ENCODE results near the gene MAGI2.
"Not testable (repeated sequence)": the region's sequence is repeated elsewhere in the genome, so short reads cannot be mapped to it uniquely, and the experiment has no call there.

The MAGI2 gene

GRCh38 chr7:79008786-79009185 lies 444.7 kb downstream of the MAGI2 start:
- DNase-seq (ENCODE audit: low spot score): no peak
- Mint-ChIP-seq H3K27ac (no peak overlapping the region), H3K9me3 (peaks cover 4% of the 10 kb centered on the region), H3K4me3 (no peak overlapping the region), H3K27me3 (ENCODE audit: low read depth) (no peaks in the 10 kb centered on the region), H3K36me3 (ENCODE audit: low read depth) (no peaks in the 10 kb centered on the region), H3K4me1 (ENCODE audit: low read depth) (no peaks in the 10 kb centered on the region)

- H3K36me3 Mint-ChIP-seq (ENCODE audit: low read depth): no peaks in the 10 kb centered on the region
- no peak for DNase-seq (ENCODE audit: low spot score)
- H3K27ac Mint-ChIP-seq: no peak overlapping the region
- no peaks in the 10 kb centered on the region for H3K4me1 Mint-ChIP-seq (ENCODE audit: low read depth)
- no peak overlapping the region for H3K4me3 Mint-ChIP-seq
- H3K9me3 Mint-ChIP-seq: no peaks in the 10 kb centered on the region
- no peaks in the 10 kb centered on the region for H3K27me3 Mint-ChIP-seq (ENCODE audit: low read depth)
Measured at GRCh38 chr7:78996013-78996412, 457.5 kb downstream of the MAGI2 start.

GRCh38 chr7:78993341-78993740 lies 460.1 kb downstream of the MAGI2 start:
- H3K9me3 Mint-ChIP-seq: peaks cover 8% of the 10 kb centered on the region
- no peaks in the 10 kb centered on the region for H3K27me3 Mint-ChIP-seq (ENCODE audit: low read depth)
- H3K4me3 Mint-ChIP-seq: no peak overlapping the region

GRCh38 chr7:78985509-78985908 lies 468.0 kb downstream of the MAGI2 start:
- H3K4me3 Mint-ChIP-seq: no peak overlapping the region
- peaks cover 13% of the 10 kb centered on the region for H3K9me3 Mint-ChIP-seq
- H3K4me1 Mint-ChIP-seq (ENCODE audit: low read depth): no peaks in the 10 kb centered on the region
- no peak for DNase-seq (ENCODE audit: low spot score)
- no peak overlapping the region for H3K27ac Mint-ChIP-seq
- H3K36me3 Mint-ChIP-seq (ENCODE audit: low read depth): no peaks in the 10 kb centered on the region
- no peaks in the 10 kb centered on the region for H3K27me3 Mint-ChIP-seq (ENCODE audit: low read depth)

More at GRCh38 chr7:78993341-78993740, 460.1 kb downstream of the MAGI2 start:
- no peak for DNase-seq (ENCODE audit: low spot score)
- H3K36me3 Mint-ChIP-seq (ENCODE audit: low read depth): no peaks in the 10 kb centered on the region
- no peaks in the 10 kb centered on the region for H3K4me1 Mint-ChIP-seq (ENCODE audit: low read depth)
- H3K27ac Mint-ChIP-seq: no peak overlapping the region

GRCh38 chr7:78983483-78983882 lies 470.0 kb downstream of the MAGI2 start:
- peaks cover 6% of the 10 kb centered on the region for H3K9me3 Mint-ChIP-seq
- no peak overlapping the region for H3K4me3 Mint-ChIP-seq
- H3K27ac Mint-ChIP-seq: no peak overlapping the region
- H3K27me3 Mint-ChIP-seq (ENCODE audit: low read depth): no peaks in the 10 kb centered on the region
- H3K36me3 Mint-ChIP-seq (ENCODE audit: low read depth): no peaks in the 10 kb centered on the region
- no peaks in the 10 kb centered on the region for H3K4me1 Mint-ChIP-seq (ENCODE audit: low read depth)
- no peak for DNase-seq (ENCODE audit: low spot score)

- H3K9me3 Mint-ChIP-seq: peaks cover 4% of the 10 kb centered on the region
- no peak overlapping the region for H3K4me3 Mint-ChIP-seq
- no peaks in the 10 kb centered on the region for H3K36me3 Mint-ChIP-seq (ENCODE audit: low read depth)
- H3K27me3 Mint-ChIP-seq (ENCODE audit: low read depth): no peaks in the 10 kb centered on the region
- no peak overlapping the region for H3K27ac Mint-ChIP-seq
- DNase-seq (ENCODE audit: low spot score): no peak
- H3K4me1 Mint-ChIP-seq (ENCODE audit: low read depth): no peaks in the 10 kb centered on the region
Measured at GRCh38 chr7:78970440-78970916, 483.0 kb downstream of the MAGI2 start.

GRCh38 chr7:78968951-78969350 lies 484.5 kb downstream of the MAGI2 start:
- H3K36me3 Mint-ChIP-seq (ENCODE audit: low read depth): no peaks in the 10 kb centered on the region
- H3K4me1 Mint-ChIP-seq (ENCODE audit: low read depth): no peaks in the 10 kb centered on the region
- H3K9me3 Mint-ChIP-seq: no peaks in the 10 kb centered on the region
- no peaks in the 10 kb centered on the region for H3K27me3 Mint-ChIP-seq (ENCODE audit: low read depth)
- H3K27ac Mint-ChIP-seq: no peak overlapping the region
- no peak for DNase-seq (ENCODE audit: low spot score)
- H3K4me3 Mint-ChIP-seq: no peak overlapping the region

- H3K27ac Mint-ChIP-seq; H3K27me3 Mint-ChIP-seq (ENCODE audit: low read depth); H3K36me3 Mint-ChIP-seq (ENCODE audit: low read depth); H3K4me1 Mint-ChIP-seq (ENCODE audit: low read depth); H3K9me3 Mint-ChIP-seq; DNase-seq (ENCODE audit: low spot score); H3K4me3 Mint-ChIP-seq: not testable (repeated sequence)
Measured at GRCh38 chr7:78967561-78967960, 485.9 kb downstream of the MAGI2 start.

- DNase-seq (ENCODE audit: low spot score): no peak
- Mint-ChIP-seq H3K9me3 (no peaks in the 10 kb centered on the region), H3K27me3 (ENCODE audit: low read depth) (no peaks in the 10 kb centered on the region), H3K36me3 (ENCODE audit: low read depth) (no peaks in the 10 kb centered on the region), H3K4me1 (ENCODE audit: low read depth) (no peaks in the 10 kb centered on the region), H3K4me3 (no peak overlapping the region), H3K27ac (no peak overlapping the region)
Measured at GRCh38 chr7:78967046-78967445, 486.4 kb downstream of the MAGI2 start.

- H3K4me1 Mint-ChIP-seq (ENCODE audit: low read depth): no peaks in the 10 kb centered on the region
- no peak for DNase-seq (ENCODE audit: low spot score)
- no peaks in the 10 kb centered on the region for H3K36me3 Mint-ChIP-seq (ENCODE audit: low read depth)
- no peak overlapping the region for H3K4me3 Mint-ChIP-seq
- no peaks in the 10 kb centered on the region for H3K27me3 Mint-ChIP-seq (ENCODE audit: low read depth)
- no peaks in the 10 kb centered on the region for H3K9me3 Mint-ChIP-seq
- H3K27ac Mint-ChIP-seq: no peak overlapping the region
Measured at GRCh38 chr7:78959477-78959876, 494.0 kb downstream of the MAGI2 start.

GRCh38 chr7:78955329-78955728 lies 498.1 kb downstream of the MAGI2 start:
- no peaks in the 10 kb centered on the region for H3K36me3 Mint-ChIP-seq (ENCODE audit: low read depth)
- no peak for DNase-seq (ENCODE audit: low spot score)
- H3K27ac Mint-ChIP-seq: no peak overlapping the region
- no peak overlapping the region for H3K4me3 Mint-ChIP-seq
- H3K9me3 Mint-ChIP-seq: no peaks in the 10 kb centered on the region
- no peaks in the 10 kb centered on the region for H3K27me3 Mint-ChIP-seq (ENCODE audit: low read depth)
- no peaks in the 10 kb centered on the region for H3K4me1 Mint-ChIP-seq (ENCODE audit: low read depth)

- no peaks in the 10 kb centered on the region for H3K36me3 Mint-ChIP-seq (ENCODE audit: low read depth)
- no peak overlapping the region for H3K27ac Mint-ChIP-seq
- no peaks in the 10 kb centered on the region for H3K4me1 Mint-ChIP-seq (ENCODE audit: low read depth)
- H3K4me3 Mint-ChIP-seq: no peak overlapping the region
- H3K27me3 Mint-ChIP-seq (ENCODE audit: low read depth): no peaks in the 10 kb centered on the region
- no peak for DNase-seq (ENCODE audit: low spot score)
- H3K9me3 Mint-ChIP-seq: no peaks in the 10 kb centered on the region
Measured at GRCh38 chr7:78953726-78954363, 499.6 kb downstream of the MAGI2 start.

GRCh38 chr7:78953090-78953489 lies 500.4 kb downstream of the MAGI2 start:
- Mint-ChIP-seq H3K9me3 (no peaks in the 10 kb centered on the region), H3K4me3 (no peak overlapping the region), H3K27ac (no peak overlapping the region), H3K27me3 (ENCODE audit: low read depth) (no peaks in the 10 kb centered on the region), H3K4me1 (ENCODE audit: low read depth) (no peaks in the 10 kb centered on the region), H3K36me3 (ENCODE audit: low read depth) (no peaks in the 10 kb centered on the region)
- DNase-seq (ENCODE audit: low spot score): no peak

- H3K9me3 Mint-ChIP-seq: no peaks in the 10 kb centered on the region
- DNase-seq (ENCODE audit: low spot score): no peak
- H3K36me3 Mint-ChIP-seq (ENCODE audit: low read depth): no peaks in the 10 kb centered on the region
- H3K4me3 Mint-ChIP-seq: no peak overlapping the region
- no peaks in the 10 kb centered on the region for H3K27me3 Mint-ChIP-seq (ENCODE audit: low read depth)
- no peak overlapping the region for H3K27ac Mint-ChIP-seq
- H3K4me1 Mint-ChIP-seq (ENCODE audit: low read depth): no peaks in the 10 kb centered on the region
Measured at GRCh38 chr7:78939669-78940068, 513.8 kb downstream of the MAGI2 start.

- no peaks in the 10 kb centered on the region for H3K36me3 Mint-ChIP-seq (ENCODE audit: low read depth)
- peaks cover 4% of the 10 kb centered on the region for H3K9me3 Mint-ChIP-seq
- no peaks in the 10 kb centered on the region for H3K4me1 Mint-ChIP-seq (ENCODE audit: low read depth)
- no peak overlapping the region for H3K4me3 Mint-ChIP-seq
- H3K27ac Mint-ChIP-seq: no peak overlapping the region
- no peak for DNase-seq (ENCODE audit: low spot score)
- no peaks in the 10 kb centered on the region for H3K27me3 Mint-ChIP-seq (ENCODE audit: low read depth)
Measured at GRCh38 chr7:78924581-78924980, 528.9 kb downstream of the MAGI2 start.
